Hematopoietic multipotent progenitor cell (in vitro differentiated cells): ENCODE measurements around the gene GLO1. TPM values are rescaled to one million over a fixed set of nuclear protein-coding genes. Genes with fewer than 3 reads are reported as not detected.
A peak's percentile ranks its signal among the peaks of the same experiment; 100 is the strongest.
"Not testable (repeated sequence)": the region's sequence is repeated elsewhere in the genome, so short reads cannot be mapped to it uniquely, and the experiment has no call there.

Experiments
- DNase-seq, 3 donors: peaks; one replicate each; pipeline ENCODE4 v3.0.0-alpha.2; 2011 to 2015; ENCODE audit warnings: low read depth in 2 of 3, low spot score in 2 of 3
- total RNA-seq: library from RNA; depleted of rRNA; stranded (reverse); fragments of >200 nt; gene quantifications from one replicate; pipeline ENCODE4 v1.2.3, GENCODE V29; 2012

The GLO1 gene
- total RNA-seq, 1 donor, result 28.8 TPM

- DNase-seq, result no peak
Observed at GRCh38 chr6:38708496-38708895, 5.6 kb upstream of the GLO1 start.

- DNase-seq, result no peak
Observed at GRCh38 chr6:38705924-38706323, 3.0 kb upstream of the GLO1 start.

GRCh38 chr6:38703949-38704590, 1.1 kb upstream of the GLO1 start:
- DNase-seq, result no peak

GRCh38 chr6:38701551-38701950, 1.4 kb downstream of the GLO1 start:
- DNase-seq, result no peak

GRCh38 chr6:38699702-38700101, 3.2 kb downstream of the GLO1 start:
- not testable (repeated sequence) for DNase-seq

GRCh38 chr6:38697846-38698245, 5.1 kb downstream of the GLO1 start:
- no peak for DNase-seq

GRCh38 chr6:38696345-38696744, 6.6 kb downstream of the GLO1 start:
- DNase-seq, result no peak

GRCh38 chr6:38695933-38696332, 7.0 kb downstream of the GLO1 start:
- DNase-seq, result no peak

- no peak for DNase-seq
Observed at GRCh38 chr6:38695227-38695900, 7.6 kb downstream of the GLO1 start.

GRCh38 chr6:38688579-38689087, 14.3 kb downstream of the GLO1 start:
- DNase-seq, result peak in 2 of 3 donors; percentile 26 to 62

- DNase-seq, result no peak
Observed at GRCh38 chr6:38687549-38687948, 15.4 kb downstream of the GLO1 start.

- DNase-seq, result no peak
Observed at GRCh38 chr6:38687043-38687353, 15.9 kb downstream of the GLO1 start.

GRCh38 chr6:38686270-38687042, 16.5 kb downstream of the GLO1 start:
- no peak for DNase-seq

GRCh38 chr6:38684904-38685303, 18.0 kb downstream of the GLO1 start:
- DNase-seq, result no peak

- DNase-seq, result no peak
Observed at GRCh38 chr6:38684237-38684636, 18.7 kb downstream of the GLO1 start.

GRCh38 chr6:38681850-38682249, 21.1 kb downstream of the GLO1 start:
- DNase-seq, result no peak

- no peak for DNase-seq
Observed at GRCh38 chr6:38679668-38680067, 23.3 kb downstream of the GLO1 start.

- no peak for DNase-seq
Observed at GRCh38 chr6:38678178-38678760, 24.7 kb downstream of the GLO1 start.

- no peak for DNase-seq
Observed at GRCh38 chr6:38676974-38677544, 25.9 kb downstream of the GLO1 start.

- DNase-seq, result no peak
Observed at GRCh38 chr6:38676236-38676973, 26.5 kb downstream of the GLO1 start.
